Stimulated activated naive CD8-positive, alpha-beta T cell treated with anti-CD3 and anti-CD28 coated beads, Interleukin-15, amount 100 ng/mL, for 72 hours (primary cell): ENCODE results near the gene ROPN1L.

Source experiments
- ATAC-seq: fragments of 150-1000 bp; cut with Tn5 transposase; 2 replicates; pipeline ENCODE4 v1.10.0; 2021; ENCODE audit warnings: mild to moderate bottlenecking, moderate library complexity
- DNase-seq, 2 donors: peaks; one replicate each; pipeline ENCODE4 v3.0.0; 2021 to 2022
- H3K27ac Mint-ChIP-seq, 2 donors: one replicate each; pipeline ENCODE4 v1.8.0; 2022; ENCODE audit warnings: mild to moderate bottlenecking in 2 of 2, mixed read lengths in 2 of 2, moderate library complexity in 2 of 2
- H3K27me3 Mint-ChIP-seq: one replicate; pipeline ENCODE4 v1.8.0; 2022; ENCODE audit warnings: mixed read lengths
- H3K4me1 Mint-ChIP-seq: one replicate; pipeline ENCODE4 v1.8.0; 2022; ENCODE audit warnings: mild to moderate bottlenecking, mixed read lengths
- H3K4me3 Mint-ChIP-seq, 2 donors: one replicate each; pipeline ENCODE4 v1.8.0; 2022; ENCODE audit warnings: mild to moderate bottlenecking in 2 of 2, mixed read lengths in 2 of 2, moderate library complexity in 1 of 2
- H3K9me3 Mint-ChIP-seq, 2 donors: one replicate each; pipeline ENCODE4 v1.8.0; 2022; ENCODE audit warnings: mixed read lengths in 2 of 2

Gene ROPN1L

DNA sequence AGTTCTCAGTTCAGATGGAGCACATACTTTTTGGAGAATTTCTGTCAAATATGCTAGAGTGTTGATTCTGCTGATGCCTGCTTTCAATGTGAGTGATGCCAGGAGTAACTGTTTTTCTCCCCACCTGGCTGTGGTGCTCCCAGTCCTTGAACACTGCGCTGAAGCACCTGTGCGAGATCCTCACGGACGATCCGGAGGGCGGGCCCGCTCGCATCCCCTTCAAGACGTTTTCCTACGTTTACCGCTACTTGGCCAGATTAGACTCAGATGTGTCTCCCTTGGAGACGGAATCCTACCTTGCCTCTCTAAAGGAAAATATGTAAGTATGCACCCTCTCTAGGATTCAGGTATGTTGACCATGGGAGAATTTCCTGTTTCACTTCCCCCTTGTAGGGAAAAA, 19.4 kb downstream of the ROPN1L start:
- no peaks in the 10 kb centered on the region for H3K4me1 Mint-ChIP-seq
- peaks cover 4% of the 10 kb centered on the region for H3K27me3 Mint-ChIP-seq
- DNase-seq (no peak), ATAC-seq (no peak)
- H3K9me3 Mint-ChIP-seq = no peaks in the 10 kb centered on the region
- no peak overlapping the region for H3K27ac Mint-ChIP-seq
- H3K4me3 Mint-ChIP-seq = no peak overlapping the region

DNA sequence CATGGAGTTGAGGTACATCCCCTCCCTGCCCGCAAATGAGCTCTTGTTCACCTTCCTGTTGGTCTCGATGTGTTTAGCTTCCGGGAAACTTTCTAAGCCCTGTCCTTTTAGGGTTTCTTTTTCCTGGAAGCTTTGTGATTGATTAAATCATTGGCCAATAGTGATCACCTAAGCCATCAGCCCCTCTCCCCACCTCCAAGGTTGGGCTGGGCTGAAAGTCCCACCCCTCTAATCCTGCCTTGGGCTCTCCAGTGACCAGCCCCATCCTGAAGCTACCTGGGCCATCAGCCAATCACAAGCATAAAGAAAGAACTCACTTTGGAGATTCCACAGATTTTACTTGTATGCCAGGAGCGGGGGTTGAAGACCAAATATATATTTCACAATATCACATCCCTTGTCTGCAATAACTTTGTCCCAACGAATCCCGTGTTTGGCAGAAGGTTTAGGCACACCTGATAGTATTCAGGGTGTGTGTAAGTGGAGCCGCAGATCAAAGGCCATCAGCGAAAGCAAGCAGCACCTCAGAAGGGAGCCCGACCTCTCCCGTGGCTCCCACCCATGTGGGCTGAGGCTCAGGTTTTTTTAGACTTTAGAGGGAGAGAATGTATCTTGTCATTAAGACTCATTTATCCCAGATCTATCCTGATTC, 20.4 kb downstream of the ROPN1L start:
- no peaks in the 10 kb centered on the region for H3K9me3 Mint-ChIP-seq
- peaks cover 3% of the 10 kb centered on the region for H3K4me1 Mint-ChIP-seq
- H3K27ac Mint-ChIP-seq = no peak overlapping the region
- no peak overlapping the region for H3K4me3 Mint-ChIP-seq
- DNase-seq (no peak), ATAC-seq (no peak)
- H3K27me3 Mint-ChIP-seq = peaks cover 14% of the 10 kb centered on the region

DNA sequence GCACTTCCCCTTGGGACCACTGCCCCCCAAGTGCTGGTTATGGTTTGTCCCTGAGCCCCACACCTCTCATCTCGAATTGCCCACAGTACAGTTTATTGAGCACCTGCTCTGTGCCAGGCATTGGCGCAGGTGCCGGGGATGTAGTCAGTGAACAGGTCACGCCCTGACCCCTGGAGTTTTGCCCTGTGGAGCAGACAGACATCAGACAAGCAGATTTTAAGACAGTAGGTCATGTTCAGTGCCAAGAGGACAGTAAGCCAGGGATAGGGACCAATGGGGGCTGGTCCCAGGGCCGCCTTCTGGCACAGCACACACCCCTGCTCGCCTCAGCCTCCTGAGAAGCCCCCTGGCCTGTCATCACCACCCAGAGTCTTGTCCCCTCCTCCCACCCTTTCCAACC, 21.9 kb downstream of the ROPN1L start:
- Mint-ChIP-seq H3K27ac (no peak overlapping the region), H3K4me1 (peaks cover 15% of the 10 kb centered on the region), H3K9me3 (no peaks in the 10 kb centered on the region), H3K27me3 (peaks cover 16% of the 10 kb centered on the region), H3K4me3 (no peak overlapping the region)
- DNase-seq (no peak), ATAC-seq (no peak)

DNA sequence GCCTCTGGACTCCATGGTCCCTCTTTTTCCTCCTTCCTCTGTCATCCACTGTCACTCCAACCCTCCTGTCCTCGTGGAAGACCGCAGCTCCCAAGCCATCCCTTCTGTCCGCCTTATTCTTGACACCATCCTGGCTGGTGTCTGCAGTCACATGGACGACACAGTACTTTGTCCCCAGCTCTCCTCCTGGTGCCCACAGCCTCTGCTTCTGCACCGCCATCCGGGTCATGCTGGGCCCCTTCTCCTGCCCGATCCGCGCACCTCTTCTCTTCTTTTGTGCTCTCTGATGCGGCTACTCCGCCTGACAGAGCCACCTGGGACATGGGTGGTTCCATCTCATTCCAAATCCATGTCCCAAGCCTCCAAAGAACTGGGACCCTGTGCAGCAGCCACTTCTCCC, 22.5 kb downstream of the ROPN1L start:
- peaks cover 15% of the 10 kb centered on the region for H3K4me1 Mint-ChIP-seq
- H3K27me3 Mint-ChIP-seq = peaks cover 16% of the 10 kb centered on the region
- no peak overlapping the region for H3K4me3 Mint-ChIP-seq
- no peak for DNase-seq
- H3K9me3 Mint-ChIP-seq = no peaks in the 10 kb centered on the region
- no peak for ATAC-seq
- H3K27ac Mint-ChIP-seq = peak overlapping the region in 1 of 2 donors; percentile 15

DNA sequence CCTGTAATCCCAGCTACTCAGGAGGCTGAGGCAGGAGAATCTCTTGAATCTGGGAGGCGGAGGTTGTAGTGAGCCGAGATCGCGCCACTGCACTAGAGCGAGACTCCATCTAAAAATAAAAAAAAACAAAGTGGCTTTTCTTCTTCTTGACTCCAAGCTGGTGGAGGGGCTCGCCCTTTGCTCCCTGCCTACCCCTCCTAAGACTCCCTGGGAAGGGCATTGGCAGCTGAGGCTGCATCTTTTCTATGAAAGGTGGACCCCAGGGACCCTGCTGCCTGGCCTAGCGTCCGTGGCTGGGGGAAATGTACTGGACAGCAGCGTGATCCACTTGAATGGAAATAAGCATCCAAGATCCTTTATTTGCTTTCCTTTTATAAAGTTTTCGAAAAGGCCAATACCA, 24.0 kb downstream of the ROPN1L start:
- DNase-seq (no peak), ATAC-seq (no peak)
- peaks cover 15% of the 10 kb centered on the region for H3K4me1 Mint-ChIP-seq
- no peak overlapping the region for H3K4me3 Mint-ChIP-seq
- peaks cover 16% of the 10 kb centered on the region for H3K27me3 Mint-ChIP-seq
- no peak overlapping the region for H3K27ac Mint-ChIP-seq
- no peaks in the 10 kb centered on the region for H3K9me3 Mint-ChIP-seq

DNA sequence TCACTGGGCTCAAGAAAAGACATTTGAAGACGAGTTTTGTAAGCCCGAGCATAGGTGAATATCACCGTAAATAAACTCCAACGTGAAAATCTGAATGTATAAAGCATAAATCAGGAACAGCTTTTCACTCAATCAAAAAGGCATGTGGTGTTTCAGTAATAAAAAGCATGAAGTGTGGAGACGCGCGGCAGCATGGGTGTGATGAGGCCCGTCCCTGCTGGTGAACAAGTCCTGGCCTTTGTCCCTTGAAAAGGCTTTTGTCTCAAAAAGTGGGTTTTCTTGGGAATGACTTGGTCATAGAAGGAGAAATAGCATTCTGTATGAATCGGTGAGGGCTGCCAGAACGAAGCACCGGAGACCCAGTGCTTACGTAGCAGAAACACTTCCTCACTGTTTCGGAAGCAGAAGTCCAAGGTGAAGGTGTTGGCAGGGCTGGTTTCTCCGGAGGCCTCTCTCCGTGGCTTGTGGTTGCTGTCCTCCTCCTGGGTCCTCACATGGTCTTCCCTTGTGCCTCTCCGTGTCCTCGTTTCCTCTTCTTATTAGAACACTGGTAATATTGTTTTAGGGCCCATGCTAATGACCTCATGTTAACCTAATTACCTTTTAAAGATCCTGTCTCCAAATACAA, 24.9 kb downstream of the ROPN1L start:
- DNase-seq (no peak), ATAC-seq (no peak)
- H3K27ac Mint-ChIP-seq = no peak overlapping the region
- H3K4me3 Mint-ChIP-seq = no peak overlapping the region
- no peaks in the 10 kb centered on the region for H3K9me3 Mint-ChIP-seq
- H3K4me1 Mint-ChIP-seq = peaks cover 15% of the 10 kb centered on the region
- H3K27me3 Mint-ChIP-seq = peaks cover 21% of the 10 kb centered on the region

DNA sequence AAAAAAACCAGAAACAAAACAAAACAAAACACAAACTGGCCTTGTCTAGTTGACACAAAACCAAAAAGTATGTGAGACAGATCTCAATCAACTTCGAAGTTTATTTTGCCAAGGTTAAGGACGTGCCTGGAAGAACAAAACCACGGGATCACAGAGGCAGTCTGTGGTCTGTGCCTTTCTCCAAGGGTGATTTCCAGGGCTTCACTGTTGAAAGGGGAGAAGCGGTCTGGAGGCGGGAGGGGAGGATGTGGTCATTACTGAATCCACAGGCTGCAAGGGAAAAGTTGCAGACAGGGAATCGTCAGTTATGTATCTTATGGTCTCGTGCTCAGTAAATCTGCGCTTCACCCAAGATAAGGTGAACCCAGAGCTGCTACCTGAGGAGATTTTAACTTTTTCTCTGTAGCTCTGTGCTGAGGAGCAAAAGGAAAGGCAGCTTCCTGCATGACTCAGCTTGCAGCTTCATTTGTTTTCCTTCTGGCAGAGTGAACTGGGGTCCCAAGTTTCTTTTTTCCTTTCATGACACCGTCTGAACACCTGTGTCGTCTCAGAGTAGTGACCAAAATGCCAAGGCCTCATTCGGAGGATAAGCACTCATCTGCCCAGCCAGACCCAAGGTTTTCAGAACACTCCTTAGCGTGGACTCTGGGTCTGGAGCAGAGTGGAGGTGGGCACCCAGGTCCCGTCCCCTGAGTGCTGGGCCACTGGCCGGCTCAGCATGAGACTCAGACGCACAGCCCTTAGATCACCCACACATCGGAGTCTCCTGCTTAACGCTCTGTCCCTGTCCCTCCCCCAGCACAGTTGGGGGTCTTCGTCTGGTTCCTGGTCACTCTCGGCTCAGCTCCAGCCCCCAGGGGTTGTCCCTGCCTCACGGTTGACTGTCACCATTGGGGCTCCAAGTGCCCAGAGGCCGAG, 25.9 kb downstream of the ROPN1L start:
- Mint-ChIP-seq H3K9me3 (no peaks in the 10 kb centered on the region), H3K4me3 (no peak overlapping the region), H3K27me3 (peaks cover 22% of the 10 kb centered on the region), H3K4me1 (peaks cover 15% of the 10 kb centered on the region), H3K27ac (peak overlapping the region in 1 of 2 donors; percentile 21)
- ATAC-seq (no peak), DNase-seq (no peak)

DNA sequence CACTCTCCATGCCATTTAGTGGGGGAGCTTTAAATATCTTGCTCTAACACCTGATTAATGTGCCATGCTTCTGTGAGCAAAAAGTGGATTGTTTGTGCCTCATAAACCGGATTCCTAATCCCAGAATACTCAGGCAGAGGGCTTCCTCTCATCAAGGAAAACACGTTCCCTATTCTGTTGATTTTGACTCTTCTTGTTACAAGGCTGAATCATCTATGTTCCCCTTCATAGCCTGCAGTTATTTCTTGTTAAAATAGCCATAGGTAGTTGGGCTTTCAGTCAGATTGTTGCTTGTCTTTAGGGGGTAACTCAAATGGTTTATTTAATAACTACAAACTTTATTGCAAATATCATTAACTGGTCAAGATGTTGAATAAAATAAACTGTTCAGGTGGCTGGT, 26.6 kb downstream of the ROPN1L start:
- H3K27ac Mint-ChIP-seq = no peak overlapping the region

DNA sequence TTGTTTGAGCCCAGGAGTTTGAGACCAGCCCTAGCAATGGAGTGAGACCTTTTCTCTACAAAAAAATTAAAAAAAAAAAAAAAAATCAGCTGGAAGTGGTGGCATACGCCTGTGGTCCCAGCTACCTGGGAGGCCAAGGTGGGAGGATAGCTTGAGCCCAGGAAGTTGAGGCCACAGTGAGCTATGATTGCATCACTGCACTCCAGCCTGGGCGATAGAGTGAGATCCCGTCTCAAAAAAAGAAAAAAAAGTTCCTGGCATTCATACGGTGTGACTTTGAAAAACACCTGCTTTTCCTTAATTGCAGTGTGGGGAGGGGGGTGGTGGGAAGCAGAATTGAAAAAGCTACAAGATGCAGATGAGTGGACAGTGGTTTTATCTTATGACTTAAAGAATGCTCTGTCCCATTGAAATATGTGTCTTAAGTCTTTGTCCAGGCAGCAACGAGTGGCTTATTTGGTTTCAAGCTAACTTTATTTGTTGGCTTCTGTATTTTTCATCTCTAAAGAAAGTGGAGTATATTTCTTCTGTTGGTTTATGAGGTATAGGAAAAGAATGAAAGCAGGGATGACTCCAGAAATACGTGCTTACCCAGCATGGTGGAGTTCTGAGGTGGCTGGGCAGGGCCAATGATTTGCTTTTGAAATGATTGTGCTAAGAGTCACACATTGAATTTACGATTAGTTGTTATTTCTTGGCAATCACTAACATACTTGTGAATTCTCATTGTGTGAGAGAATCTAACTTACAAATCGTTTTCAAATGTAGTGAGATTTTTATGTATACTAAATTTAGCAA, 27.8 kb downstream of the ROPN1L start:
- no peak overlapping the region for H3K27ac Mint-ChIP-seq
- H3K4me1 Mint-ChIP-seq = peaks cover 15% of the 10 kb centered on the region
- no peak overlapping the region for H3K4me3 Mint-ChIP-seq
- no peak for DNase-seq
- no peak for ATAC-seq
- H3K9me3 Mint-ChIP-seq = no peaks in the 10 kb centered on the region
- peaks cover 22% of the 10 kb centered on the region for H3K27me3 Mint-ChIP-seq

More for the DNA sequence above, 26.6 kb downstream of the ROPN1L start:
- DNase-seq (no peak), ATAC-seq (no peak)
- Mint-ChIP-seq H3K27me3 (peaks cover 22% of the 10 kb centered on the region), H3K4me1 (peaks cover 15% of the 10 kb centered on the region), H3K4me3 (no peak overlapping the region), H3K9me3 (no peaks in the 10 kb centered on the region)

DNA sequence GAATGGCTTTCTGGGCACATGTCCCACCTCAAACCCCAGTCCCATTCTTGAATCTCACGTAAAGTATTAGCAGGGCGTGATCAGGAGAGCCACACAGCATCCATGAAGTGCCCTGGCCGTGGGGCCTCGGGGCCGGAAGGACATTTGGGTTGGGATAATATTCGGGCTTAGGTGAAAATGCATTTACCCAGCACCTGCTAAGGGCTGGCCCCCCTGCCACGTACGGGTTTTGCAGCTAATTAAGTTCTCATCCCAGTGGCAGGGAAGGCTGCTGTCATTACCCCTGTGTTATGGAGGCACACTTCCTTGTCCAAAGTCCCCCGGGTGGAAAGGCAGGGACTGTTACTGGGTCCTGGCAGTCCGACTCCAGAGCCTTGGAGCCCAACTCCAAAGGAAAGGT, 29.0 kb downstream of the ROPN1L start:
- ATAC-seq (no peak), DNase-seq (no peak)
- Mint-ChIP-seq H3K9me3 (peaks cover 0 to 12% of the 10 kb centered on the region in 2 donors), H3K27ac (no peak overlapping the region), H3K4me3 (no peak overlapping the region), H3K4me1 (peaks cover 15% of the 10 kb centered on the region), H3K27me3 (peaks cover 22% of the 10 kb centered on the region)

DNA sequence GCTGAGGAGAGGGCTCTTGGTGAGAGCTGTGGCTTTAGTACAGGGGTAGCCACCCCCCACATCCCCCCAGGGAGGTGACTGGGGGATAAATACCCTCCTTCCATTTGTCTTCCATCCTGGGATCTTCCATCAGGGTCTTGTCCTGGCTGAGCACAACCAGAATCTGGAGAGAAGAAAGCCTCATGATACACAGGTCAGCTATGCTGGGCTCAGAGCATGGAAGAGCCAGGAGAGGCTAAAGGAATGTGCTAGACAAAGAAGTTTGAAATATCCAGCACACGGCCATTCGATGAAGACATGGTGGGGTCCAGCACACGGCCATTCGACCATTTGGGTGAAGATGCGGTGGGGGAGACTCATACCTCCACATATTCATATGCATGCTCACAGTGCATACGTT, 30.0 kb downstream of the ROPN1L start:
- Mint-ChIP-seq H3K4me1 (peaks cover 15% of the 10 kb centered on the region), H3K27me3 (peaks cover 12% of the 10 kb centered on the region), H3K4me3 (no peak overlapping the region), H3K9me3 (peaks cover 0 to 19% of the 10 kb centered on the region in 2 donors), H3K27ac (no peak overlapping the region)
- ATAC-seq (no peak), DNase-seq (no peak)

DNA sequence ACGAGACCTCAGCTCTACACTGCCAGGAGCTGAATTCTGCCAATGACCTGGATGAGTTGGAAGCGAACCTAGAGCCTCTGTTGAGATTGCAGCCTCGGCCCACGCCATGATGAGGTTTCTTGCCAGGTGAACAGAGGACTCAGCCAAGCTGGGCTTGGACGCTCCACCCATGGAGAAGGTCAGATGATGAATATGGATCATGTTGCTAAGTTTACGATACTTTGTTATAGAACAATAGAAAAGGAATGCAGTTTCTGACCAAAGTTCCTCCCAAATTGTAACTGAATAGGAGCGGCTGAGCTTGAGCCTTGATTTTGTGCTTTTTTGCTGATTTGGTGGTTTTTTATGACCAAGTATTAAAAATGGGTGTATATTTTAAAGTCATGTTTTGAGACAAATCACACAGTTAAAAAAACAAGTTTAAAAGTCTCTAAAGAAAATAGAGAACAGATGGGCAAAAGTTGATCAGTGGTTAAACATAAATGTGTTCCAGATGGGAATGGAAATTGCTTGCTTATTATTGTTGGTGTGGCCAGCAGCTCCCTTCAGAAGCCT, 32.9 kb downstream of the ROPN1L start:
- no peak overlapping the region for H3K27ac Mint-ChIP-seq
- no peak for DNase-seq
- H3K4me1 Mint-ChIP-seq = no peaks in the 10 kb centered on the region
- peaks cover 0 to 19% of the 10 kb centered on the region in 2 donors for H3K9me3 Mint-ChIP-seq
- no peak for ATAC-seq
- peaks cover 7% of the 10 kb centered on the region for H3K27me3 Mint-ChIP-seq
- H3K4me3 Mint-ChIP-seq = no peak overlapping the region

DNA sequence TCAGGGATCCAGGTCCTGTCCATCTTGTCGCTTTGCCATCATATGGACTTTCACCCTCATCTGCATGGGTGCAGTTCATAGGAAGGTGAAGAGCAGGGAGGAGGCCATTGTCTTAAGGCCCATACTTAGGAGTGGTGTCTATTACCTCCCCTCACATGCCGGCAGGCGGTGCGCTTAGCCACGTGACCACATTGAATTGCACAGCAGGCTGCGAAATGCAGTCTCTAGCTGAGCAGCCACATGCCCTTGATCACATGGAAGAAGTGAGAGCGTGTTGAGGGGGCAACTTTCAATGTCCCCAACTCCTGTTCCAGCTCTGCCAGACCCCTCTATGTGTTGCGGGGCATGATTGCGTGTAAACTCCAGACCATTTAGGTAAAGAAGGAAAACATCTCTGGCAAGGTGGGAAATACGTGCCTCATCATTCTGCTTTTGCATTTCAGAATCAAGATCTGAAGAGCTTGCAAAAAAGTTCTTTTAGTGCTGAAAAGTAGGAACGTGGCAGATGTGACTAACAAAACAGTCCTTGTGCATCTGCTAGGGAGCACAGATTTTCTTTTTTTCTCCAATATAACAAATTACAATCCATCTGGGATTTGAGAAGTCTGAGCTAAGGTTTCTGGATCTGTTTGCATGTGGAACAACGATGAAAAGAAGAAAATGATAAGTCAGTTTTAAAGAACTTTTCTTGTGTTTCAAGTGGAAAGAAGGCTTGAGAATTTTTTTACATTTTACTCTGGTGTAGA, 34.4 kb downstream of the ROPN1L start:
- Mint-ChIP-seq H3K4me1 (no peaks in the 10 kb centered on the region), H3K27ac (no peak overlapping the region), H3K4me3 (no peak overlapping the region), H3K9me3 (peaks cover 0 to 19% of the 10 kb centered on the region in 2 donors), H3K27me3 (peaks cover 14% of the 10 kb centered on the region)
- ATAC-seq (no peak), DNase-seq (no peak)

DNA sequence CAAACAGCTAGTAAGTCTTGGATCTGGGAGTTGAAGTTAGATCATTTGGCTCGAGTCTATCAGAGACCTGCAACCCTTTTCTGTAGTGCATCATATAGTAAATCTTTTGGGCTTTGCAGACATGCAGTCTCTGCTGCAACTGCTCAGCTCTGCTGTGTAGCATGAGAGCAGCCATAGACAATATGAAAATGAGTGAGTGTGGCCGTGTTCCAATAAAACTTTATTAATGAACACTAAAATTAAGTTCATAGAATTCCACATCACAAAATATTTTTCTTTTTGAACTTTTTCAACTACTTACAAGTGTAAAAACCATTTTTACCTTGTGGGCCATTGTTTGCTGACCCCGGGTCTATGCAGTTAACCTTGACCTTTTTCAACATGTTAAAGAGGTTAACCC, 35.2 kb downstream of the ROPN1L start:
- Mint-ChIP-seq H3K4me1 (no peaks in the 10 kb centered on the region), H3K9me3 (peaks cover 0 to 19% of the 10 kb centered on the region in 2 donors), H3K27ac (no peak overlapping the region), H3K4me3 (no peak overlapping the region), H3K27me3 (peaks cover 9% of the 10 kb centered on the region)
- ATAC-seq (no peak), DNase-seq (no peak)
